H1 (cell line): ENCODE results near the gene NFIX. TPM values are rescaled to one million over a fixed set of nuclear protein-coding genes. Genes with fewer than 3 reads are reported as not detected.
"Not testable (repeated sequence)": the region's sequence is repeated elsewhere in the genome, so short reads cannot be mapped to it uniquely, and the experiment has no call there.

Source experiments
- CTCF ChIA-PET: fragments of 300-600 bp; sonication (Branson Sonifier 250); formaldehyde crosslinking; loops from one replicate; lab custom pipeline; 2021; ENCODE audit not compliant: partially characterized antibody; lab: Charles Lee
- POLR2A ChIA-PET: fragments of 300-600 bp; sonication (Branson Sonifier 250); formaldehyde crosslinking; loops from one replicate; lab custom pipeline; 2021; ENCODE audit warnings: inconsistent platforms; ENCODE audit not compliant: partially characterized antibody; lab: Charles Lee
- DNase-seq, 2 experiments: peaks; one replicate each; pipeline versions ENCODE4 v3.0.0 to v3.0.0-alpha.2; 2010 to 2022; ENCODE audit warnings: low spot score in 2 of 2, low read depth in 1 of 2, mixed read lengths in 1 of 2
- FAIRE-seq: peaks from 2 replicates; lab custom pipeline; 2011; peaks lifted over from hg19 to GRCh38; lab: Jason Lieb, UNC
- H2AFZ ChIP-seq: 2 replicates; pipeline ENCODE4 v1.8.1; 2012; ENCODE audit warnings: low read length, inconsistent platforms
- H2AK5ac ChIP-seq: 2 replicates; pipeline ENCODE4 v1.6.1; 2013; ENCODE audit warnings: low read depth, low read length
- H2BK120ac ChIP-seq: replicated peaks from 2 replicates; pipeline ENCODE3; 2013; ENCODE audit warnings: low read depth, low read length, inconsistent platforms
- H2BK12ac ChIP-seq: 2 replicates; pipeline ENCODE4 v1.6.1; 2013; ENCODE audit warnings: low read depth, low read length
- H2BK15ac ChIP-seq: 2 replicates; pipeline ENCODE4 v1.6.1; 2013; ENCODE audit warnings: low read length
- H2BK20ac ChIP-seq: 2 replicates; pipeline ENCODE4 v1.6.1; 2013; ENCODE audit warnings: low read length
- H2BK5ac ChIP-seq: 2 replicates; pipeline ENCODE4 v1.6.1; 2013; ENCODE audit warnings: low read depth, low read length
- H3K14ac ChIP-seq: 2 replicates; pipeline ENCODE4 v1.6.1; 2013; ENCODE audit warnings: inconsistent platforms; ENCODE audit not compliant: insufficient read length
- H3K18ac ChIP-seq: 2 replicates; pipeline ENCODE4 v1.6.1; 2013; ENCODE audit warnings: low read length; ENCODE audit errors: extremely low read depth
- H3K23ac ChIP-seq: 2 replicates; pipeline ENCODE4 v1.6.1; 2013; ENCODE audit warnings: inconsistent platforms; ENCODE audit not compliant: insufficient read length
- H3K23me2 ChIP-seq: 2 replicates; pipeline ENCODE4 v1.6.1; 2013; ENCODE audit warnings: low read depth, low read length
- H3K27ac ChIP-seq: 2 replicates; pipeline ENCODE4 v1.6.1; 2011; ENCODE audit warnings: low read depth, low read length, inconsistent platforms
- H3K27me3 ChIP-seq, 4 experiments: replicated peaks in 1 of 4; 1 replicate in 1 of 4; 2 replicates in 3 of 4; pipeline versions ENCODE4 v1.6.1 to v1.8.1; 2011 to 2013; ENCODE audit warnings: low read length in 3 of 4, mild to moderate bottlenecking in 3 of 4, inconsistent platforms in 2 of 4, mixed read lengths in 2 of 4, moderate library complexity in 1 of 4; ENCODE audit not compliant: control insufficient read depth in 3 of 4, insufficient read depth in 3 of 4; ENCODE audit errors: extremely low read depth in 1 of 4
- H3K36me3 ChIP-seq, 4 experiments: 2 replicates each; pipeline versions ENCODE4 v1.6.1 to v1.8.1; 2011 to 2013; ENCODE audit warnings: mild to moderate bottlenecking in 4 of 4, low read length in 3 of 4, moderate library complexity in 2 of 4, control low read depth in 1 of 4, inconsistent platforms in 1 of 4; ENCODE audit not compliant: insufficient read depth in 4 of 4, control insufficient read depth in 2 of 4
- H3K4ac ChIP-seq: replicated peaks from 2 replicates; pipeline ENCODE3; 2013; ENCODE audit warnings: low read length, low read depth, mixed read lengths, inconsistent platforms; ENCODE audit not compliant: insufficient read length
- H3K4me1 ChIP-seq, 4 experiments: replicated peaks in 1 of 4; 1 replicate in 1 of 4; 2 replicates in 3 of 4; pipeline versions ENCODE4 v1.6.1 to v1.8.1; 2011 to 2013; ENCODE audit warnings: low read length in 3 of 4, inconsistent platforms in 2 of 4, mixed read lengths in 1 of 4; ENCODE audit not compliant: insufficient read depth in 4 of 4, control insufficient read depth in 3 of 4
- H3K4me2 ChIP-seq, 2 experiments: 2 replicates each; pipeline versions ENCODE4 v1.6.1 to v1.8.1; 2011 to 2013; ENCODE audit warnings: low read depth in 2 of 2, low read length in 2 of 2, control low read depth in 1 of 2, inconsistent platforms in 1 of 2, mild to moderate bottlenecking in 1 of 2; ENCODE audit not compliant: insufficient read depth in 1 of 2
- H3K4me3 ChIP-seq, 4 experiments: fragments of 200-600, 300-600 bp in 1 of 4; sonication (generic), shearing (Covaris generic), sonication (Bioruptor Twin) in 1 of 4; 2 replicates each; pipeline versions ENCODE4 v1.5.1 to v1.8.1; 2011 to 2016; ENCODE audit warnings: low read length in 4 of 4, low read depth in 3 of 4, control low read depth in 2 of 4, inconsistent platforms in 2 of 4, mild to moderate bottlenecking in 2 of 4, mixed read lengths in 1 of 4, moderate library complexity in 1 of 4; ENCODE audit not compliant: insufficient read depth in 2 of 4; ENCODE audit errors: extremely low read depth in 1 of 4
- H3K56ac ChIP-seq: replicated peaks from 2 replicates; pipeline ENCODE3; 2013; ENCODE audit warnings: low read depth, mild to moderate bottlenecking, mixed read lengths, low read length, inconsistent platforms; ENCODE audit not compliant: insufficient read length
- H3K79me1 ChIP-seq: 2 replicates; pipeline ENCODE4 v1.6.1; 2013; ENCODE audit warnings: low read depth, low read length, control low read depth
- H3K79me2 ChIP-seq, 2 experiments: 2 replicates each; pipeline versions ENCODE4 v1.6.1 to v1.8.1; 2012 to 2013; ENCODE audit warnings: low read length in 2 of 2, mild to moderate bottlenecking in 2 of 2, inconsistent platforms in 1 of 2; ENCODE audit not compliant: insufficient read depth in 2 of 2, control insufficient read depth in 1 of 2
- H3K9ac ChIP-seq, 4 experiments: replicated peaks in 1 of 4; 1 replicate in 1 of 4; 2 replicates in 3 of 4; pipeline versions ENCODE4 v1.6.1 to v1.8.1; 2011 to 2013; ENCODE audit warnings: low read depth in 3 of 4, low read length in 3 of 4, control low read depth in 2 of 4, mild to moderate bottlenecking in 2 of 4, moderate library complexity in 2 of 4, inconsistent platforms in 1 of 4; ENCODE audit errors: extremely low read depth in 1 of 4
- H3K9me3 ChIP-seq, 2 experiments: 2 replicates each; pipeline versions ENCODE4 v1.6.1 to v1.8.1; 2012 to 2013; ENCODE audit warnings: mild to moderate bottlenecking in 2 of 2, moderate library complexity in 2 of 2, control low read depth in 1 of 2, inconsistent platforms in 1 of 2, low read depth in 1 of 2, low read length in 1 of 2, mixed read lengths in 1 of 2; ENCODE audit not compliant: insufficient read depth in 2 of 2
- H4K20me1 ChIP-seq, 2 experiments: replicated peaks in 1 of 2; 2 replicates each; pipeline versions ENCODE3 to v1.8.1; 2011 to 2013; ENCODE audit warnings: inconsistent platforms in 2 of 2, low read length in 2 of 2, mild to moderate bottlenecking in 1 of 2; ENCODE audit not compliant: insufficient read depth in 2 of 2, control insufficient read depth in 1 of 2
- H4K5ac ChIP-seq: 2 replicates; pipeline ENCODE4 v1.6.1; 2013; ENCODE audit warnings: low read length, low read depth, mixed read lengths, inconsistent platforms; ENCODE audit not compliant: insufficient read length
- H4K8ac ChIP-seq: 2 replicates; pipeline ENCODE4 v1.8.0; 2013; ENCODE audit warnings: mild to moderate bottlenecking, moderate library complexity, low read length, inconsistent platforms; ENCODE audit not compliant: insufficient read depth; ENCODE audit errors: extremely low read depth
- H4K91ac ChIP-seq: replicated peaks from 2 replicates; pipeline ENCODE3; 2013; ENCODE audit warnings: low read length, mixed read lengths, inconsistent platforms; ENCODE audit not compliant: insufficient read length
- WGBS, 2 experiments: shearing (Covaris generic) in 1 of 2; methylation state at CpG; one replicate each; pipeline versions ENCODE4 v1.1.6 to v1.1.7; 2013 to 2015; ENCODE audit warnings: low lambda C conversion rate in 2 of 2, mixed read lengths in 2 of 2, inconsistent platforms in 1 of 2, low coverage in 1 of 2, missing lambda C conversion rate in 1 of 2; ENCODE audit not compliant: insufficient replicate concordance in 2 of 2, insufficient coverage in 1 of 2, insufficient read length in 1 of 2; ENCODE audit errors: extremely low coverage in 1 of 2, missing lambda C conversion rate in 1 of 2; 5-methylcytosine and 5-hydroxymethylcytosine counted together
- polyA plus RNA-seq, 7 experiments: library from polyadenylated mRNA; depleted of rRNA in 3 of 7; stranded (reverse) in 5 of 7; unstranded in 2 of 7; fragments of >200 nt in 5 of 7; fragments of 200-250 nt in 2 of 7; gene quantifications; 1 replicate in 5 of 7; 2 replicates in 1 of 7; 4 replicates in 1 of 7; pipeline versions ENCODE4 v1.2.1 to v1.2.3, GENCODE V29; 2011 to 2013; ENCODE audit warnings: missing spikeins in 2 of 7, mixed read lengths in 2 of 7
- total RNA-seq: library from RNA; stranded (reverse); fragmentation: NEBNext Ultra II Directional; extraction: Animal tissue kit (Norgen Biotek cat#: 25700); gene quantifications from 2 replicates; pipeline ENCODE4 v1.2.1, GENCODE V29; 2021

Gene NFIX
- total and polyA plus RNA-seq, 2 of the 8 experiments (the other 6 are each of a cell fraction or from before 2014, with no cell fraction given): 0.03 to 0.20 TPM

DNA sequence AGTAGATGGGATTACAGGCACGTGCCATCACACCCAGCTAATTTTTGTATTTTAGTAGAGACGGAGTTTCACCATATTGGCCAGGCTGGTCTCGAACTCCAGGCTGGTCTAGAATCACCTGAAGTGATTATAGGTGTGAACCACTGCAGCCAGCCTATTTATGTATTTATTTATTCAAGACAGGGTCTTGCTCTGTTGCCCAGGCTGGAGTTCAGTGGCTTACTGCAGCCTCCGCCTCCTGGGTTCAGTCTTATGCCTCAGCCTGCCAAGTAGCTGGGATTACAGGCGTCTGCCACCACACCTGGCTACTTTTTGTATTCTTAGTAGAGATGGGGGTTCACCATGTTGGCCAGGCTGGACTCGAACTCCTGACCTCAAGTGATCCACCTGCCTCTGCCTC, 43.2 kb upstream of the NFIX start:
- H3K27me3 ChIP-seq, H4K8ac ChIP-seq, H4K20me1 ChIP-seq, FAIRE-seq, H2BK12ac ChIP-seq, H3K4me1 ChIP-seq, H4K91ac ChIP-seq, H3K4me2 ChIP-seq, H2BK15ac ChIP-seq, H4K5ac ChIP-seq, H3K18ac ChIP-seq, H3K14ac ChIP-seq, H3K9ac ChIP-seq, H3K56ac ChIP-seq, H3K79me1 ChIP-seq, H3K23me2 ChIP-seq, DNase-seq, H3K9me3 ChIP-seq, H2BK120ac ChIP-seq, H2AFZ ChIP-seq, H2AK5ac ChIP-seq, H3K4ac ChIP-seq, H3K27ac ChIP-seq, H2BK20ac ChIP-seq, H3K4me3 ChIP-seq, H3K23ac ChIP-seq, H2BK5ac ChIP-seq: not testable (repeated sequence)
- Histone ChIP-seq H3K79me2 (peaks cover 4 to 37% of the 10 kb centered on the region in 2 experiments; a peak in 3 of 4 replicates), H3K36me3 (peaks cover 19 to 60% (median 32%) of the 10 kb centered on the region in 4 experiments)
- ChIA-PET CTCF (interaction anchor here (1.6 to 6.7 kb wide), 2 partner anchors 11 to 14 kb away, joined by 3 to 62 read pairs; no protein-coding TSS in a partner anchor), POLR2A (interaction anchor here (0.6 to 8.1 kb wide), 16 partner anchors 10 to 147 kb away, joined by 3 to 71 read pairs (median 6); partner anchors contain the start of genes CALR, FARSA, GCDH and KLF1)
- WGBS, 2 experiments: 94% methylated on average over 6 of the region's 6 CpGs; no CpG with 5 or more reads in 1 of the 2 experiments
